GM19455 (cell line): ENCODE results near the gene UBE2E2.

Experiments used
- ATAC-seq: cut with Tn5 transposase; IDR thresholded peaks from one replicate; pipeline ENCODE4 v1.9.1; 2021; ENCODE audit not compliant: unreplicated experiment

Gene UBE2E2

DNA sequence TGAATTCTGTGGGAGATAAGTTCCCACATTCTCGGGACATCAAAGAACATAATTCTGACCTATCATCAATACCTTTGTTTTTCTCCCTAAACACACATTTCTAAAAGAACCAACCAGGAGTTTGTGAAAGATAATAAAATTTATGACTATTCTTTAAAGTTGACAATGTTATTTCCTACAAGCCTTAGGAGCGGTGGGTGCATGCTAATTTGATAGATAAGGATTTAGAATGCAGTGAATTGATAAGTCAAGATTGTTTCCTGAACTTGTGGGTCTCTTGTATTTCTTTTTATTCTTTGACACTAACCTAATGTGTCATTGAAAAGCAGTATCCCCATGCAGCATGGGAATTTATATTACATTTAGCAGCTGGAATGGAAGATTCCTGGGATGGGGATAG, 10.3 kb upstream of the UBE2E2 start:
- ATAC-seq, result no peak

DNA sequence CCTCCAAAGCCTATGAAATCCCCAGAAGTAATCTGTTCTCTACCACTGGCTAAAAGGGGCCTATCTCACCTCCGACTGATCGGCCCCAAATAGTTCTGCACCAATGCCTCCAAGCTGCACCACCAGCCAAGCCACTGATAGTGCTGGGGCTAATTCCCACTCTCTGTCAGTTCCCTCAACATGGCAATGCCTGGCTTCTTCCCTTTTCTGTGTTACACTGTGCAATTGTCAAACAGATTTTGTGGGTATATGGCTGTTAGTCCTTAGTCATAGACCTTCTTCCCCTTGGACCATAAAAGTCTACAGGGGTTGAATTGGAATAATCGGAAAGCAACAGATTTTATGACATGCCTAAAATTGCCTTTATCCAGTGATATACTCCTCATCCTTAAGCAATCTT, 9.3 kb upstream of the UBE2E2 start:
- no peak for ATAC-seq

DNA sequence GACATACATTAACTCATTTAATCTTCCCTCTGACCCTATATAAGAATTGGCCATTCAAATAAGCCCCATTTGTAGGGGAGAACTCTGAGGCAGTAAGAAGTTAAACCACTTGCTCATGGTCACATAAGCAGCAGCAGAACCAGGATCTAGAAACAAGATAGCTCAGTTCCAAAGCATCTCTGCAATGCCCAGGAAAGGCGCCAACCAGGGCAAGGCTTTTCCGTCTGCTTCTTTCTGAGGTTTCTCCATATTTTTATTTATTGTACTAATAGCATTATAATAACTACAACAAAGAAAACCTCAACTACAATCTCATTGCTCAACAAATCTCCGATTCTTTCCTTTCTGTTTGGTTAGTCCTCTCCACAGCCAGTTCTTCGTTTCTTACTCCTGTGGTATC, 4.3 kb upstream of the UBE2E2 start:
- ATAC-seq, result no peak

DNA sequence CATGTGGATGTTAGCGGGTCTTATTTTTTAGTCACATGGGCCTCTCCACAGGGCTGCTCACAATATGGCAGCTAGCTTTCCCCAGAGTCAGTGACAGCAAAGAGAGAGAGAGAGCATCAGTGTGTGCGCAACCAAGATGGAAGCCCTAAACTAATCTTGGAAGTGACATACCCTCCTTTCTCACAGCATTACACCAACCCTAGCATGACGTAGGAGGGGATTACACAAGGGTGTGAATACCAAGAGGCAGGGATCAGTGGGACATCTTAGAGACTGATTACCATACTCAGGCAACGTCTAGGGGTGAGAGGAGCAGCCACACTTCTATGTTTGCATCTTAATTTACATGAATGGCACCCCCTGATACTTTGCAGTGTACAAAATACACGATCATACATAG, 3.5 kb upstream of the UBE2E2 start:
- no peak for ATAC-seq

DNA sequence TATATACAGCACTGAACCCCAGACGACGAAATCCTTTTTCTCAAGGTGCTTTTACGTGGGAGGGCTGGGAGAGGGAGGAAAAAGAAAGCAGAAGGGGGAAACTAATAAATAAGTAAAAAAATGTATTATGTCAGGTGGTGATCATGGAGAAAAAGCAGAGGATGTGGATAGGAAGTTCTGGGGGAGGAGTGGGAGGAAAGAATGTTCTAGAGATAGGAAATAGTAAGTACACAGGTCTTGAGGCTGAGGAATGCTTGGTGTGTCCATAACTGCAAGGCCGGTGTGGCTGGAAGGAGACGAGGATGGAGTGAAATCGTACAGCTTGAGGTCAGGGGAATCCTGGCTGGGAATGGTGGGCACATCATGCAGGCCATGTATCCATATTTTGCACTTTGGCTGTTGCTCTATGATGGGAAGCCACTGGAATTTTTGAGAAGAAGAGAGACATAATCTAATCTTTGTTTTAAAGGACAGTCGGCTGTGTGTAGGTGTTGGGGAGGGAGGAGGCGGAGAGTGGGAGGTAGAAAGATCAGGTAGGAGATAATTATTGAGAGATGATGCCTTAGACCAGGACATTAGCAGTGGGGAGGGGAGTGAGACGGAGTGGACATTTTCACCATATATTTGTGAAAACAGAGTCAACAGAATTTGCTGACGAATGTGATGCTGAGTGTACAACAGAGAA, 1.8 kb upstream of the UBE2E2 start:
- ATAC-seq, result no peak

DNA sequence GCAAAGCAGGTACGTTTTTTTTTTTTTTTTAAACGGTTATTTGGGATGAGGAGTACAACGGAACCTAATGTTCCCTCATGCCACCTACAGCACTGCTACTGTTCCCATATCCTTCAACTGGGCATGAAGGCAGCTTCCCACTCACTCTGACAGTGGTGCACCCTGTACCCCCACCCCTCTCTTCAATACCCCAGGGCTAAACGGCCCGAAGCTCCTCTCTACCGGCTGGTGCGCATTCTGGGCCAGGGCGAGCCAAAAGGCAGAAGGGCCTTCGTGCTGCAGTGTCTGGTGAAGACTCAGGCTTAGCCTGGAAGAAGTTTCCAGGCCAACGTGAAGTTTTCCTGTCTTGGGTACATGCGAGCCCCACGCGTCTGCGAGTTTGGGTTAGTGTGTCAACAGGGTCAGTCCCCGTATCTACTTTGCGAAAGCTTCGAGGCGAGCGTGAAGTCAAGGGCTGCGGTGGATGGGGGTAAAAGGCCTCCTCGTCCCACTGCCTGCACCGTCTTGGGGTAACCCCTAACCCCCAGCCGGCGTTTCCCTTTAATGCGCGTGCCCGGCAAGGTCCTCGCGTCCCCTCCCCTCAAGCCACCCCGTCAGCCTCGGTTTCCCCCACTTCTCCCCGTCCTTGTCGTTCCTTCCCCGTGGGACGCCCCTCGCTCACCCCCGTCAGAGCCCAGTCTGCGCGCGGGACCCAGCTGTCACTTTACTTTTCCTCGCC, 765 bp upstream of the UBE2E2 start:
- ATAC-seq, result peak; percentile 15

DNA sequence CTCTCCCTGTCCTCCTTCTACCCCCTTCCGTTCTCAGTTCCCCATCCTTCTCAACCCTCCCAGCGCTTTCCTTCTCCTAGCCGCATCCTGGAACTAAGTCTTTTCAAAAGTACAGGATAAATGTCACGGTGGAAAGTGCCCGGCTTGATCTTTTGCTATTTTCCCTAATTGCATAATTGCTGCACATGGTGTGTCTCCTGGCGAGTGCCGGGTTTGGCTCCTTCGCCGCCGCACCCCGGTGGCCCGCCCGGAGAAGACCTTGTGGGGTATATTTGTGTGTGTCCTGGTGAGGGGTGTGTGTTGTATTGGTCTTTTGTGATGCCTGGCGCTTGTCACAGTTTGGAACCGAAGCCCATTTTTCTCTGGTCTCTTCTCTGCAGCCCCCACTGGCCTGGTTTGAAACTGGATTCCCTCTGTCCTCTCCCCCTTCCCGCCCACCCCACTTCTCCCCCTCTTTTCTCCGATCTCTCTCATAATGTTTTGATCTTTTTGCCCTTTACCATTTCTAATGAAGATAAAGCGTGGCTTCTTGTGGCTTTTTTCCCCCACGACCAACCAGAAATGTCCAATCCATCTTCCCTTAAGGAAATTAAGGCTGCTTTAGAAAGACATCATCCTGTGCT, 692 bp downstream of the UBE2E2 start:
- ATAC-seq, result peak; percentile 26

DNA sequence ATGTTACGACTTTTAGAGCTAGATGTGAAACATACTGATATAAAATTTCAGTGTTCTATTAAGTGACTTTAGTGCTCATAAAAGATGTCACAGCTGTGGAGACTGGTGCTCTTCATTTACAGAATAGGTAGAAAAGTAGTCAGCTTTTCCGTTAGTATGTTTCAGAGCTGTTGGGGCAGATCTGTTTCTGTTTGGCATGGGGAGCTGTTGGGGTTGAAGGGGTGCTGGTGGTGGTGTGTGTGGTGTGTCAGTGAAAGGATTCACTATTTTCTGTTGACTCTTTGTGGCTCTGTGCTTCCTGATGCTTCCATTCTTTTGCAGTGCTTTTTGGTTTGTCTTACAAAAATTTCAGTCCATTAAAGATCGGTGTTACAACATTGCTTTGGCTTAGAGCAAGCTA, 3.2 kb downstream of the UBE2E2 start:
- ATAC-seq, result no peak

DNA sequence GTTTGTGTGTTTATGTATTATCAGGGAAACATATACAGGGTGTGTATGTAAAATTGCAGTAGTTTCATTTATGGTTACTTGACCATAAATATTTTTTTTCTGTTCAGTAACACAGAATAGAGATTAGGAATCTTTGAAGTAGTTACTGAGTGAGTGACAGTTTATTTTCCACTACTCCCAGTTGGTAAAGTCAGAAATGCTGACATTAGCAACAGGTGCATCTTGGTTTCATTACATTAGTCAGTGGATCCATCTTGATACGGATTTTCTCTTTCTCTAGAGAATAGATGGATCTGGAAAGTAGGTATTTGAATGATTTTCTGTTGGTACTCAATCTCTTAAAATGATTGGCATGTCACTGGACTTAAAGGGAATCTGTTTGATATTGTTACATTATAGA, 6.0 kb downstream of the UBE2E2 start:
- no peak for ATAC-seq

DNA sequence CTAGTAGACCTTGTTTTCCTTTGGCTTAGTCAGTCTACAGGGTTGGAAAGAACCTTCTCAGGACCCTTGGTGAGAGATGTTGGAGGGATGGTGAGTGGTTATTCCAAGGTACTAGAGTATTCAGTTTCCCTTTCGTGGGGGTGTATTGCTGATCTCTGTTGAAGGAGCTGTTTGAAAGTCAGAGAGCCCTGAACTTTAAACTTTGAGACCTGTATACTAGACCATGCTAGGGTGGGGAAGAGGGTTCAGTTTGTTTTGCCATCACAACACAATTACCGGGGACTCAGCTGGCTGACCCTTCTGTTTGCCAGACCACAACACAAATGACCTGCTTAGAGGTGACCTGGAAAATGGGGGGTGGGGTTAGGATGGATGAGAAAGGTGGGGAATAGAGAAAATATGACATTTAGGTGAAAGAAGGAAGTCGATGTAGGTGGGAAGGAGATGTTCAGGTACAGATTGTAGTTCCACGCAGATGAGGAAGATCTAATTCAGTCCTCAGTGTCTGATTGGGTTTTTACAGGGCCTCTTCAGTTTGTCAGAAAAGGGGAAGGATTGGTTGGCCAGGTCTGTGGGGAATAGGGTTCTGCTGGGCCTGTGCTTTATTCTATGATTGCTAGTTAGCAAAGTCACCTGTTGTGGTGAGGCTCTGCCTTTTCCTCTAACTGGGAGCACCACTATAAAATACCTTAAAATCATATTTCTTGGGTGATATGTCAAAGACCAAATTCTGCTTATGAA, 6.8 kb downstream of the UBE2E2 start:
- no peak for ATAC-seq

DNA sequence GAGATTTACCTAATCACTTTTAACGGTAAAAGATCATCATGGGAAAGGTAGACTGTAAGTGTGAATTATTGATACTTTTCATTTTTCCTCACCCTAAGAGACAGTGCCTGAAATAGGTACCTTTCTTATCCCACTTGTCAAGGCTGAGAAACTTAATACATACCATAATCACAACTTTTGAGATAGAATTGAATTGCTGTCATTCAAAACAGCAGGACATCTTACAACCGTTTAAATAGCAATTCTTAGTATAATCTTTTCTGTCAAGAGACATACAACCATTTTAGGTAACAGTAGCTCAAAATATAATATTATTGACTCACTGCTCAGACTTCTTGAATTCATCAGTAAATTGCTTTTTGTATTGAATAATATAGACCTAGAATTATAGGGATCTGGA, 10.7 kb downstream of the UBE2E2 start:
- no peak for ATAC-seq

DNA sequence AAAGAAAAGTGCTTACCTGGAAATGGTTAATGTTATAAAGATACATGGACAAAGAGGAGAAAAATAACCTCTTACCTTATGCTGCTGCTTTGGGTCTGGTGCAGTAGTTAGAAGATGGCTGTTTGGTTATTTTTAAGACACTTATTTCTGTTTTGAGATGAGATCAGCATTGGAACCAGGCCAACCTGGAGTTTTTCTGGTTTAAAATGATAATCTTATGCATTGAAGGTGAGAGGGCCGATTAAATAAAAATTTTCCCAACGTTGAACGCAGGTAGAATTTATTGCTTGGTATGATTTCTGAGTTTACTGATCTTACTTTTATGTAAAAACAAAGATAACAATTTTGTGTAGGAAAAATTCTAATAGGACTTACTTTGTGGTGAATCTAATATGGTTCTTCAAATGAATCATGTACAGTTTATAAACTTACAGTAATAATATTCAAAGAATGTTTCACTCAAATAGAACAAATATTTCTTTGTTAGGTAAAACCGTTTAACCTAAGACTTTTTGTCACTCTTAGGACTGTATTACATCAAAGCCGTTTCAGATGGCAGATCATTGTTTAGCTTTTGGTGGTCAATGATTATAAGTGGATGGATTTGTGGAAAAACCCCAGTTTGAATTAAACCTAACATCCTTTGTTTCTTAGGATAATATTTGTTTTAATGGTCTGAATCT, 14.9 kb downstream of the UBE2E2 start:
- ATAC-seq, result no peak

DNA sequence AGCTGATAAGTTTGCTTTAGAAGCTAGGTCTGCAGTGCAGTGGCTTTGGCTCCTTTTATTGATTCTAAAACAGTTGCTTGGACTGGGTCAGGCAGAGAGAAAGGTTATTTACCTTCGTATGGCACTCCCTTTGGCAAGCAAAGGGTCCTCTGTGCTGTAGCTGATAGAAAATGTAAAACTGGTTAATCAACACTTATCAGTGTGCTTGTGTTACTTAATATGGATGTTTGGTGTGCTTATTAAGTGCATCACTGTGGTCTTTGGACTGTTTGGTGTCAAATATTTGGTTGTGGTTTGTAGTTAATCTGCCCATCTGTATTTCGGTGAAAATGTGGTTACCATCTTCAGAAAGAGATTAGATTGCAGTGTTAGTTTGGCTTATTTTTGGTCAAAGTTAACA, 16.0 kb downstream of the UBE2E2 start:
- peak; percentile 45 for ATAC-seq

DNA sequence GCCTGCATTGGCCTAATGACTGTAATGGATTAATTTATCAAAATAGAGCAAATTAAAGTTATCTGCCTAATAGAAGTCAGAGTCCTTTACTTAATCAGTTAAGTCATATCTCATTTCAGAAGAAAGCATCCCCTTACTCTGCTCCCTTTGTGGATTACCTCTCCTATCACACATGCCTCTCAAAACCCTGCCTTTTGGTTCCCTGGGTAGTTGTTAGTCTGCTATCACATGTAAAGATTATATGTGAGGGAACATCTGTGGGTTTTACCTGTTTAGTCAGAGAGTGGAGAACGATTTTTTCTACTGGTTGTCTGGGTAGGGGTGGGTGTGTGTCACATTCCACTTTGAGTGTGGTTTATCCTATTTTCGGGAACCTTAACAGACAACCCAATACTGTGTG, 16.4 kb downstream of the UBE2E2 start:
- ATAC-seq, result peak; percentile 39

DNA sequence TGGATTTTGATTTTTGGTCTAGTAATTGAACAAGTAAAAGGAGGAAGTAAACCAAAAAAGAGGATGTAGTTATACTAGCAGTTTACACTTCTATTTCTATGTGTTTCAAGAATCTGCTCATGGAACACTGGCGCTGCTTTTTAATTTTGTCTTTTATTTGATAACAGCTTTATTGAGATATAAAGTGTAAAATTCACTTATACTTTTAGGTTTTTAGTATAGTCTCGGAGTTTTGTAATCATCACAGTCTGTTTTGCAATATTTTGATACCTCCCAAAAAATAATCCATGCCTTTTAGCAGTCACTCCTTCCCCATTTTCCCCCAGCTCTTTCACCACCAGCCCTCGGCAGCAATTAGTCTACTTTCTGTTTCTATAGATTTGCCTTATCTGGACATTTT, 18.0 kb downstream of the UBE2E2 start:
- ATAC-seq, result no peak

DNA sequence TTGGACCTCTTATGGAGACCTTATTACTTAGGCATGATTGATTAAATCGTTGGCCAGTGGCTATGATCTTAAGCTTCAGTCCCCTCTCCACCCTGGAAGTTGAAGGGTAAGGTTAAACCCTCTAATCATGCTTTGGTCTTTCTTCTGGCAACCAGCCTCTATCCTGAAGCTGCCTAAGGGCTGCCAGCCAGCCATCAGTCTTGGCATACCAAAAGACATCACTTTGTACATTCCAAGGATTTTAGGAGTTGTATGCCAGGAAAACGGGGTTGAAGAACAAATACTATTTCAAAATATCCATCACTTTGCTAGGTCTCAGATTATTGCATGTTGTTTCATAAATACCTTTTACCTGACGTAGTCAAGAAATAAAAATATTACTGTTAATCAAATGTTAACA, 28.9 kb downstream of the UBE2E2 start:
- ATAC-seq, result no peak

DNA sequence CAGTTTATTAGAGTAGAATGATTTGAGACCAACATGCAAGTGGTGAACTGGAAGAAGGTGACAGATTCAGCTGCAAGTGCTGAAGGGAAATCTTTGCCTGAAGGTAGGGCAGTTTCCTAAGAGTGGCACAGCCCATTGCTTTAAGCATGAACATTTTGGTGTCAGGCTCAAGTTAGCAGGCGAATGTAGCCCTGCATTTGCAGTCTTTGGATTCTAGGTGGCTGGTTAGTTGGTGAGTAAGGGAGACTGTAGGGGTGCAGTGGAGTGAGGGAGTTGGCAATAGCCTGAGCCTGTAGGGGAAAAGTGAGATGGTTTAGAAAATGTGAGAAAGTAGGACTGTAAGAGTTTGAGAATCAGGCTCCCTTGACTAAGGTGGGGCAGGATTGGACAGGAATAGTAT, 29.7 kb downstream of the UBE2E2 start:
- ATAC-seq, result no peak

DNA sequence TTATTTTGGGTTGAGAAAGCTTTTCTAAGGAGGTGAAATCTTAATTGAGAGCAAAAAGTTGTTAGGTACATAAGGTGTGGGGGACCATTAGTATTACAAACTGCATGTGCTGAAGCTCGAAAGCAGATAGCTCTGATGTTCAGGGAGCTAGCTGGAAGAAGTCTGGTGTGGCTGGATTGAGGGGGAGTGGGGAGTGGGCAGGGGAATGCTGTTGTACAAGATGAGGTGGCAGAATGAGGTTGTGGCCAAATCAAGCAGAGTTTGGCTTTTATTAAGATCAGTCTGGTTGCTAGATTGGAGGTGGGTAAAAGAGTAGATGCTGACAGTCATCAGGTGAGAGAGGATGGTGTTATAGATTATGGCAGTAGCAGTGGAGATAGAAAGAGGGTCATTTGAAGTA, 32.1 kb downstream of the UBE2E2 start:
- no peak for ATAC-seq

DNA sequence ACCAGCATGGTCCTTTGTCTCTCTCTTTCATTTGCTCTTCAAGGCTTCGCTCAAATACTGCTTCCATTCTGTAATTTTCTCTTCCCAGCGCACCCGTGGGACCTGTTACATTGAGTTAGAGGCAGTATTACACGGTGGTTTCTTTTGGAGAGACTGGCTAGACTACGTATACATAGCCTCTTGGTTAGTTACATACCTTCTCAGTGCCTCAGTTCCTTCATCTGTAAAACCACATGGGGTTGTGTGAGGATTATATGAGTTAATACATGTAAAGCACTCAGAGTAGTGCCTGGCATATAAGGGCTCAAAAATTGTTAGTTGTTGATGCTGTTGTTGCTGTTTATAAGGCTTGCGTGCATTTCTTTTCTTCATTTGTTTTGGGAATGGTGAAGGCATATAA, 33.8 kb downstream of the UBE2E2 start:
- ATAC-seq, result no peak

DNA sequence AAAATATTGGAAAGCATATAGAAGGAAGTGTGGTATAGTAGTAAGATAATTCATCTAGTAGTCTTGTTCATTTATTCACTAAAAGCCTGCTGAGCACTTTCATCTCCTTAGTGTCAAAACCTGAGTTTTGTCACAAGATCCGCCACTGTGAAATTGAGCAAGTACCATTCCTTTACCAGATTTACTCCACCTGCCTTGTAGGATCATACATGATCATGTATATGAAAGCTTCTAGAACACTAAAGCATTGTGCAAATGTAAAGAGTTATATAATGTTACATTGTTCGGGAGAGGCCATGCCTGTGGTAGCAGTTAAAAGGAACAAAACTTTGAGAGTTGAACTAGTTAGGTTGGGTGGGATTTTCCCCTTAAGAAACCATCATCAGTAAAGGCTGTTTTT, 35.0 kb downstream of the UBE2E2 start:
- ATAC-seq, result no peak

DNA sequence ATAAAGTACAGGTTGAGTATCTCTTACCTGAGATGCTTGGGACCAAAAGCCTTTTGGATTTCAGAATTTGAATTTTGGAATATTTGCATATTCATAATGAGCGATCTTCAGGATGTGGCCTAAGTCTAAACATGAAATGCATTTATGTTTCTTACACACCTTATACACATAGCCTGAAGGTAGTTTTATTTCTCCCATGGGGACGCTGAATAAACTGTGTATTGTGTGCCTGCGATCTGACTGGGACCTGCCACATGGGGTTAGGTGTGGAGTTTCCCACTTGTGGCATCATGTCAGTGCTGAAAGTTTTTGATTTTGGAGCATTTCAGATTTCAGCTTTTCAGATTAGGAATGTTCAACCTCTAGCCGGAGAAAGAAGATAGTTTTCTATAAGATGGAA, 35.5 kb downstream of the UBE2E2 start:
- no peak for ATAC-seq
